GM21423 (cell line): Measurements from ENCODE around the gene PPIP5K2.
"Not testable (repeated sequence)": the region's sequence is repeated elsewhere in the genome, so short reads cannot be mapped to it uniquely, and the experiment has no call there.

Experiments
- ATAC-seq: cut with Tn5 transposase; IDR thresholded peaks from one replicate; pipeline ENCODE4 v1.9.1; 2021; ENCODE audit warnings: mild to moderate bottlenecking, moderate library complexity; ENCODE audit not compliant: unreplicated experiment

The PPIP5K2 gene

GRCh38 chr5:103205991-103206700 is 86.0 kb downstream of the PPIP5K2 start:
- ATAC-seq: no peak

- ATAC-seq: no peak
Observed at GRCh38 chr5:103207011-103207410, 86.9 kb downstream of the PPIP5K2 start.

DNA sequence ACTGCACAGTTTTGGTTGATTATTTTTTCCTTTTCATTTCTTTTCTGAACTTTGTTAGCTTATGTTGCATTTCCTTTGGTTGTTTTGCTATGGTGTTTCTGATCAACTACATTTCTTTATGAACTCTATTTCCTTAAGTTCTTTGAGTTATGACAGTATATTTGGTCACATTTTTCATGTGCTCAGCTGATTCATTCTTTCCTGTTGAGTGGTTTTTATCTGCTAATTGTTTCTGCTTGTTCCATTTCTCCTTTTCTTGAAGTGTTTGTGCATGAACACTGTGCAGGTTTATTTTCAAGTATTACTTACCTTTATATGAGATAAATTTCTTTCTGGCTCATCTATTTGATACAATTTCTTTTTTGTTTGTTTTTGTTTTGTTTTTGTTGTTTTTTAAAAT is 87.6 kb downstream of the PPIP5K2 start:
- ATAC-seq: no peak

DNA sequence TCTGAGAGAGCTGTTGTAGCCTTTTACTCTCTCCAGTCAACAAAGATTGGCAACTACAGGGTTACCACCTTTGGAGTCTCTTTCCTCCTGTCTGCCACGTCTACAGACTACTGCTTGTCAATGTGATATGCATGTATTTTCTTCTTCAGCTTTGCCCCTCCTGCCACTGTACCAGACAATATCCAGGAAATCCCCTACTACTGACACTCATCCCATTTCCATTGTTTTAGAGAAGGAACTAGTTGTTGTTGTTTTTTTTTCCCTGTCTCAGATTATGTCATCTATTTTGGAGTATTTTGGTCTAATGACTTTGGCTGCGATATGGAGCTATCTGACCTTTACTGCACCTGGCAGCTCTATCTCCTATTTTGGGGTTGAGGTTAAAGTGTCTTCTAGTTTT is 88.4 kb downstream of the PPIP5K2 start:
- no peak for ATAC-seq

- no peak for ATAC-seq
Observed at GRCh38 chr5:103209065-103209464, 89.0 kb downstream of the PPIP5K2 start.

DNA sequence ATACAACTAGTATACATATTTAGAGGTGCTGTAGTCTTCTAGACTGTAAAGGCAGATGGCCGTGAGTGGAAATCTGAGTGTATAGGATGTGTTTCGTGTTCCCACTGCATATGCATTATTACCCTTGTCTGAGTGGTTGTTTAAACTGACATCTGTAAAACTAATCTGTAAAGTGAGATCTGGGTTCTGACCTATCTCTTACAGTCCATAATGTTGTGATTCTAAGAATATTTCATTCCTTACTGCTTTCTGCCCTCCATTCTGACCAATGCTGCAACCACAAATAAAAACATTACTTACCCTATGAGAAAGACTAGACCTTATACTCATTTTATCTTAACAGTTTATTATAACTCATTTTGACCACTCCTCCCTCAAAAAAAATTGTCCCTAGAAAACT is 90.9 kb downstream of the PPIP5K2 start:
- no peak for ATAC-seq

GRCh38 chr5:103211576-103212561 is 91.8 kb downstream of the PPIP5K2 start:
- peak; percentile 87 for ATAC-seq

DNA sequence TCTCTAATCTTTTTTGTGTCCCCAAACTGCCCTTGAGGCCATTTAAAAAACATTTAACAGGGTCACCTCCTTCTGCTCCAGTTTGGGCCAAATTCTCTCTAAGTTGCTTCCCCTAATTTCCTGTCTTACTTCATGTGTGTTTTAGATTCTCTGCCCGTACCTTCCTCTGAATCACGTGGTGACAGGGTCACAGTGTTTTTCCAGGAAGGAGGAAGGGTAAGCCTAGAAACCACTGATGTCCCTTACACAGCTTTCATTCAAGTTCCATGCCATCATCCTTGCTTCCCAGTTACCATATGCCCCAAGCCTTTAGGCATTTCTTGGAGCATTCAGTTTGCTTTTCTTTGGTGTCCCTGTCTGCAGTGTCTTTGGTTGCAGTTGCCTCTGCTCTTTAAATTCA is 96.0 kb downstream of the PPIP5K2 start:
- no peak for ATAC-seq

GRCh38 chr5:103216697-103217096 is 96.6 kb downstream of the PPIP5K2 start:
- no peak for ATAC-seq

- no peak for ATAC-seq
Observed at GRCh38 chr5:103217101-103217500, 97.0 kb downstream of the PPIP5K2 start.

- no peak for ATAC-seq
Observed at GRCh38 chr5:103218164-103218563, 98.1 kb downstream of the PPIP5K2 start.

DNA sequence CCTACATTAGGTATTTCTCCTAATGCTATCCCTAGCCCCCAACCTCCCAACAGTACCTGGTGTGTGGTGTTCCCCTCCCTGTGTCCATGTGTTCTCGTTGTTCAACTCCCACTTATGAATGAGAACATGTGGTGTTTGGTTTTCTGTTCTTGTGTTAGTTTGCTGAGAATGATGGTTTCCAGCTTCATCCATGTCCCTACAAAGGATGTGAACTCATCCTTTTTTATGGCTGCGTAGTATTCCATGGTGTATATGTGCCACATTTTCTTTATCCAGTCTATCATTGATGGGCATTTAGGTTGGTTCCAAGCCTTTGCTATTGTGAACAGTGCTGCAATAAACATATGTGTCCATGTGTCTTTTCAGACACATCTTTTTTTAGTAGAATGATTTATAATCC is 99.0 kb downstream of the PPIP5K2 start:
- not testable (repeated sequence) for ATAC-seq

DNA sequence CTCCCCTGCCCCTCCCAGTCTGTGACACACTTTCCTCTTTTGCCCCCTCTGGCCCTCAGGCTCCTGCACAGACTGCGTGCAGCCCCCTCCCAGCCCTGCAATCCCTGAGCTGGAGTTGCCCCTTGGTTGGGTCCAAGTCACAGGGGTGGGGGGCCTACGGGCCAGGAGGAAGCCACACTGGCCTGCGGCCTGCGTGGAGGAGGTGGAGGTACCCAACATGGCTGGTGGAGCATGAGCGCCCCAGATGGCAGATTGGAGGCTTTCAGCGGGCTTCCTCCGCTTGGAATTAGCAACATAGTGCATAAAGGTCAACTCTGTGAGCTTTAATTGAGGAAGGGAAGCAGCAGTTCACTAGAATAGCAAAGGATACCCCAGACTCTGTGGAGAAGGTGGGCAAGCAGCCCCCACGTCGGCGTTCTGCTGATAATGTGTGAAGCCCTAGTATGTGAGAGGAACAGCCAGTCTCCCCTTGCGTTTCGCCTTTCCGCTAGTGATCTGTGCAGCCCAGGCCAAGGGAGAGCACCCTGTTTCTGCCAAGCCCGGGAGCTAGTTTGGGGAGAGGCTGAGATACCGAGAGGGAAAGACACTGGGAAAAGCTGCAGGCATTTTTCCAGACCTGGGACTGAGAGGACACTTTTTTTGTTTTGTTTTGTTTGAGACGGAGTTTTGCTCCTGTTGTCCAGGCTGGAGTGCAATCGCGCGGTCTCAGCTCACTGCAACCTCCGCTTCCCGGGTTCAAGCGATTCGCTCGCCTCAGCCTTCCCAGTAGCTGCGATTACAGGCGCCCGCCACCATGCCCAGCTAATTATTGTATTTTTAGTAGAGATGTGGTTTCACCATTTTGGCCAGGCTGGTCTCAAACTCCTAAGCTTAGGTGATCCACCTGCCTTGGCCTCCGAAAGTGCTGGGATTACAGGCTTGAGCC is 103.2 kb downstream of the PPIP5K2 start:
- no peak for ATAC-seq

DNA sequence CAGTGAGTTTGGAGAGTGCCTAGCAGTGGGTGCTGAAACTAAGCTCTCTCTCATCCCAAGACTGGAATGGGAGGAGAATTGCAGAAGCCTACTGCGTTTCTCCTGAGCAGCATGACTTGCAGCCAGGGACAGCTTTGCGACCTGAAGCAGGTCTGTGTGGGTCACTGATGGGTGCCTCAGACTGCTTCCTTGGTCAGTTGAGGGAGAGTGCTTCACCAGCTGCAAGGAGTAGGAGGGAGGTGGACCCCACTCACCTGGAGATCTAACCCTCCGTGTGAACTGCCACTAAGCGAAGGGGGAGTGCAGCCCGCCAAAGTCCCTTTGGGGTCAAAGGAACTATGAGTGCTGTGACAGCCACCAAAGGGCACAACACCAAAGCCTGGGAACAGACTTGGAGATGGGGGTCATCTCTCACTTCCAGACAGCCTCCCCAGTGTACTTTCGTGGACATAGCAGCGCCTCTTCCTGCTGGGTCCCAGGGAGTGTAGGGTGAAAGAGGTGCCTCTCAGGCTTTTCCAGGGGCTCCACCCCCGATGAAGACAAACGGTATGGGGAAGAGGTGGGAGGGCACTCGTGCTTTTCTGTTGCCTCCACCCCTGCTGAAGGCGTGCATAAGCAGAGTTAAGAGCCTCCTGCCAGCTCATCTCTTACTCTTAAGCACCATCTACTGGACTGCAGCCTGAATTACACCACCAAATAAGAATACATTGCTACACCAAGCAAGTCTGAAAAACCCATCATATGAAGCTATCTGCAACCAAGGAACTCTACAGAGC is 104.2 kb downstream of the PPIP5K2 start:
- ATAC-seq: peak; percentile 95

DNA sequence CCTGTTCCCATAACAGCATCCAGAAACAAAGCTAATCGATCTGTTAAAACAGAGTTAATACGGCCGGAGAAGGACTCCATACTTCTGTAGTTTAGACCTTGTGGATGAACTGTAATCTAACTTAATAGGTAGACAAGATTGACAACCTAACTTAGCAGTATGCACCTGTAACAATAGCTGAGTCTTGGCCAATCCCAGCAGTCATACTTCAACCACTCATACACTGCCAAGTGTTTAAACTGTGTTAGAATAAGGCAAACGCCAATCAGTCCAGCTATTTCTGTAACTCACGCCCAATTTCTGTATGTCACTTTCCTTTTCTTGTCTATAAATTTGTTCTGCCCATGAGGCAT is 104.8 kb downstream of the PPIP5K2 start:
- no peak for ATAC-seq

DNA sequence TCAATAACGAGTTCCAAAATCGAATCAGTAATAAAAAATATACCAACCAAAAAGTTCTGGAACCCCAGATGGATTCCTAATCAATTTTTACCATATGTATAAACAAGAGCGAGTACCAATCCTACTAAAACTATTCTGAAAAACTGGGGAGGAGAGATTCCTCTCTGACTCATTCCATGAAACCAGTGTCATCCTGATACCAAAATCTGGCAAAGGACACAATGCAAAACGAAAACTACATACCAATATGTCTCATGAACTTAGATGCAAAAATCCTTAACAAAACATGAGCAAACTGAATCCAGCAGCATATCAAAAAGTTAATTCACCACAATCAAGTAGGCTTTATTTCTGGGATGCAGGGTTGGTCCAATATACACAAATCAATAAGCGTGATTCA is 108.0 kb downstream of the PPIP5K2 start:
- ATAC-seq: no peak

DNA sequence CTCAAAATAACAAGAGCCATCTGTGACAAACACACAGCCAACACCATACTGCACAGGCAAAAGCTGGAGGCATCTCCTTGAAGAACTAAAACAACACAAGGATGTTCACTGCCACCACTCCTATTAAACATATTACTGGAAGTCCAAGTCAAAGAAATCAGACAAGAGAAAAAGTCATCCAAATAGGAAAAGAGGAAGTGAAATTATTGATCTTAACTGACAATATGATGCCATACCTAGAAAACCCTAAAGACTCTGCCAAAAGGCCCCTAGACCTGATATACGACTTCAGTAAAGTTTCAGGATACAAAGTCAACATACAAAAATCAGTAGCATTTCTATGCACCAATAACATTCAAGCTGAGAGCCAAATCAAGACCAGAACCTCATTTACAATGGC is 108.5 kb downstream of the PPIP5K2 start:
- no peak for ATAC-seq

DNA sequence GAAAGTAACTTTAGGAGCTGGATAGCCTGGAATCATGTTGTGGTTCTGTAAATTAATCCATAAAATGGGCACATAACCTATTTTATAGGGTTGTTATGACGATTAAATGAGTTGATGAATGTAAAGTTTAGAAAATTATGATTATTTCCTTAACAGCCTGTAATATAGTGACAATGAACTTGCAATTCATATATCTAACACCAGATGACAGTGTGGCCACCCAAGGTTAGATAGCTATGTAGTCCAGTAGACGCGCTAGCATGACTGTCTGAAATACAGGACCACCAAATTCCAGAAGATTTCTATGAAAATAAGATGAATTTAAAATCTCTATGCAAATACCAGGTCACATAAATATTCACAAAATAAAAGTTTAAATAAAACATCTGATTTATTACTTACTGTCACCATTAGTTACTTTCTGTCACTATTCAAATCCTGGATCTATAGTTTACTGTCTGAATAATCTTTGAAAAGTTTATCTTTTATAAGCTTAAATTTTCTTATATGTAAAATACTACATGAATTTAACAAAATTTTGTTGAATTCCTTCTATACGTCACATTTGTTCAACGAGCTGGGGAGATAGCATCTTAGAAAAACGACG is 112.4 kb downstream of the PPIP5K2 start:
- ATAC-seq: peak; percentile 64

- no peak for ATAC-seq
Observed at GRCh38 chr5:103234239-103234975, 114.3 kb downstream of the PPIP5K2 start.
